Measurements from ENCODE around the gene FBXL17. TPM values are rescaled to one million over a fixed set of nuclear protein-coding genes. Genes with fewer than 3 reads are reported as not detected.

Gene FBXL17
- polyA plus RNA-seq, 1 of the 3 experiments (the other 2 are of a cell fraction), result 4.4 TPM

DNA sequence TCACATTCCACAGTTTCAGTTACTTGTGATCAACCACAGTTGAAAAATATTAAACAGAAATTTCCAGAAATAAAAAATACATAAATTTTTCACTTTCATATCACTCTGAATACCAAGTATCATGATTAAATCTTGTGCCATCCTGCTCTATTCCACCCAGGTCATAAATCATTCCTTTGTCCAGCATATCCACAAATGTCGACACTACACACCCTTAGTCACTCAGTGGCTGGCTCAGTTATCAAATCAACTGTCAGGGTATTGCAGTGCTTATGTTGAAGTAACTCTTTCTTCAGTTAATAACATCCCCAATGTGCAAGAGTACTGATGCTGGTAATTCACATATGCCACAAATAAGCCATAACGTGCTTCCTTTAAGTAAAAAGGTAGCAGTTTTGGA, 115.7 kb downstream of the FBXL17 start:
- no peaks in the 10 kb centered on the region for H3K27me3 ChIP-seq (ENCODE audit: insufficient read depth)
- no peak overlapping the region for H3K27ac ChIP-seq (ENCODE audit: low read depth in 2 of 2, low read length in 1 of 2)
- no peak overlapping the region for H3K4me3 ChIP-seq (ENCODE audit: low read depth in 2 of 2, low read length in 1 of 2)
- WGBS (ENCODE audit: low lambda C conversion rate), result 89% methylated on average over 2 of the region's 2 CpGs
- H3K4me1 ChIP-seq (ENCODE audit: control insufficient read depth in 1 of 2, insufficient read depth in 2 of 2, low read depth in 1 of 2, low read length in 1 of 2), result peaks cover 0 to 4% of the 10 kb centered on the region in 2 experiments; a peak in 1 of 4 replicates
- H3K9me3 ChIP-seq, result no peaks in the 10 kb centered on the region
- POLR2A ChIA-PET, result no interaction called here
- TF ChIP-seq, protein P1, sequence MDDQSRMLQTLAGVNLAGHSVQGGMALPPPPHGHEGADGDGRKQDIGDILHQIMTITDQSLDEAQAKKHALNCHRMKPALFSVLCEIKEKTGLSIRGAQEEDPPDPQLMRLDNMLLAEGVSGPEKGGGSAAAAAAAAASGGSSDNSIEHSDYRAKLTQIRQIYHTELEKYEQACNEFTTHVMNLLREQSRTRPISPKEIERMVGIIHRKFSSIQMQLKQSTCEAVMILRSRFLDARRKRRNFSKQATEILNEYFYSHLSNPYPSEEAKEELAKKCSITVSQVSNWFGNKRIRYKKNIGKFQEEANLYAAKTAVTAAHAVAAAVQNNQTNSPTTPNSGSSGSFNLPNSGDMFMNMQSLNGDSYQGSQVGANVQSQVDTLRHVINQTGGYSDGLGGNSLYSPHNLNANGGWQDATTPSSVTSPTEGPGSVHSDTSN (IDR thresholded peaks at IDR 0.05), result peak; percentile 68
- TF ChIP-seq POLR2AphosphoS5 (IDR thresholded peaks at IDR 0.05; ENCODE audit: low read depth, low read length) (no peak), TCF12 (IDR thresholded peaks at IDR 0.05) (no peak), TEAD4 (IDR thresholded peaks at IDR 0.05; ENCODE audit: borderline replicate concordance, insufficient read depth) (no peak), JUND (IDR thresholded peaks at IDR 0.05) (no peak), FOXJ3 (CRISPR knock-in tag; IDR thresholded peaks at IDR 0.05) (no peak)
- no peaks in the 10 kb centered on the region for H3K9me2 ChIP-seq
- H3K36me3 ChIP-seq (replicated peaks in 1 of 2; ENCODE audit: control insufficient read depth in 1 of 2, insufficient read depth in 2 of 2, low read length in 1 of 2), result peaks cover 0 to 5% of the 10 kb centered on the region in 2 experiments
- H3K79me2 ChIP-seq (ENCODE audit: insufficient read depth), result peaks cover 5% of the 10 kb centered on the region; the same call in 1 of the 2 replicates
- peaks cover 4% of the 10 kb centered on the region for H3F3A ChIP-seq (replicated peaks; ENCODE audit: insufficient read depth)
- no peak overlapping the region for H2AFZ ChIP-seq (ENCODE audit: low read depth)
- no peaks in the 10 kb centered on the region for H4K20me1 ChIP-seq (ENCODE audit: insufficient read depth)
- no peak for DNase-seq
- CTCF ChIA-PET, result no interaction called here
- H3K9ac ChIP-seq, result no peak overlapping the region
- no peak overlapping the region for H3K4me2 ChIP-seq

DNA sequence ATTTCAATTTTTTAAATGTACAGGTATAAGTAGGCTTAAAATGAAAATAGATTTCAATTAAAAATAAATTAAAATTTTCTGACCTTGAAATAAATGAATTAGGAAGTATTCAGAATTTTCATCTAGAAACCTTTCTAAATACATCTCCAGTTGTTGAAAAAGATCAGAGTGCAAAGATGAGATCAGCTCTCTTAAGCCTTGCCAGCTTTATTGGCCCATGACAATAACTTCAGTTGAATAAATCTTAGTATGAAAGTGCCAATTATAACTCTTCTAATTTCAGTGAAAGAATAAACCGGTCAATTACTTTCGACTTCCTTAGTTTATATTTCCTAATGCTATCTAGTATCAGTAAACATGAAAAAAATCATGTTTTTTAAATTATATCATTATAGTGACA, 117.4 kb downstream of the FBXL17 start:
- H3K4me1 ChIP-seq (ENCODE audit: control insufficient read depth in 1 of 2, insufficient read depth in 2 of 2, low read depth in 1 of 2, low read length in 1 of 2), result peaks cover 2 to 4% of the 10 kb centered on the region in 2 experiments; a peak in 2 of 4 replicates
- H3K79me2 ChIP-seq (ENCODE audit: insufficient read depth), result peaks cover under 1% of the 10 kb centered on the region; the same call in 1 of the 2 replicates
- no peaks in the 10 kb centered on the region for H4K20me1 ChIP-seq (ENCODE audit: insufficient read depth)
- no peaks in the 10 kb centered on the region for H3K9me3 ChIP-seq
- no peak overlapping the region for H3K27ac ChIP-seq (ENCODE audit: low read depth in 2 of 2, low read length in 1 of 2)
- CTCF ChIA-PET, result interaction anchor here (0.8 kb wide), 1 partner anchor 81 kb away, joined by 3 read pairs; no protein-coding TSS in a partner anchor
- no peak overlapping the region for H2AFZ ChIP-seq (ENCODE audit: low read depth)
- no peak for DNase-seq
- no peaks in the 10 kb centered on the region for H3K9me2 ChIP-seq
- TF ChIP-seq TCF12 (IDR thresholded peaks at IDR 0.05), result no peak
- TF ChIP-seq RAD21 (IDR thresholded peaks at IDR 0.05; ENCODE audit: low read length), result no peak
- no peak for TF ChIP-seq NRF1 (IDR thresholded peaks at IDR 0.05; ENCODE audit: low read depth, low read length)
- no peak for TF ChIP-seq FOXJ3 (CRISPR knock-in tag; IDR thresholded peaks at IDR 0.05)
- TF ChIP-seq, protein P2, sequence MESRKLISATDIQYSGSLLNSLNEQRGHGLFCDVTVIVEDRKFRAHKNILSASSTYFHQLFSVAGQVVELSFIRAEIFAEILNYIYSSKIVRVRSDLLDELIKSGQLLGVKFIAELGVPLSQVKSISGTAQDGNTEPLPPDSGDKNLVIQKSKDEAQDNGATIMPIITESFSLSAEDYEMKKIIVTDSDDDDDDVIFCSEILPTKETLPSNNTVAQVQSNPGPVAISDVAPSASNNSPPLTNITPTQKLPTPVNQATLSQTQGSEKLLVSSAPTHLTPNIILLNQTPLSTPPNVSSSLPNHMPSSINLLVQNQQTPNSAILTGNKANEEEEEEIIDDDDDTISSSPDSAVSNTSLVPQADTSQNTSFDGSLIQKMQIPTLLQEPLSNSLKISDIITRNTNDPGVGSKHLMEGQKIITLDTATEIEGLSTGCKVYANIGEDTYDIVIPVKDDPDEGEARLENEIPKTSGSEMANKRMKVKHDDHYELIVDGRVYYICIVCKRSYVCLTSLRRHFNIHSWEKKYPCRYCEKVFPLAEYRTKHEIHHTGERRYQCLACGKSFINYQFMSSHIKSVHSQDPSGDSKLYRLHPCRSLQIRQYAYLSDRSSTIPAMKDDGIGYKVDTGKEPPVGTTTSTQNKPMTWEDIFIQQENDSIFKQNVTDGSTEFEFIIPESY (IDR thresholded peaks at IDR 0.05; ENCODE audit: borderline replicate concordance, low read depth), result no peak
- TF ChIP-seq MEF2A (IDR thresholded peaks at IDR 0.05; ENCODE audit: borderline replicate concordance, low read depth), result no peak
- TF ChIP-seq JUND (IDR thresholded peaks at IDR 0.05), result no peak
- TF ChIP-seq GATA2 (CRISPR knock-in tag; IDR thresholded peaks at IDR 0.05), result no peak
- no peak for TF ChIP-seq GABPA (IDR thresholded peaks at IDR 0.05; ENCODE audit: low read depth)
- TF ChIP-seq, protein P3, sequence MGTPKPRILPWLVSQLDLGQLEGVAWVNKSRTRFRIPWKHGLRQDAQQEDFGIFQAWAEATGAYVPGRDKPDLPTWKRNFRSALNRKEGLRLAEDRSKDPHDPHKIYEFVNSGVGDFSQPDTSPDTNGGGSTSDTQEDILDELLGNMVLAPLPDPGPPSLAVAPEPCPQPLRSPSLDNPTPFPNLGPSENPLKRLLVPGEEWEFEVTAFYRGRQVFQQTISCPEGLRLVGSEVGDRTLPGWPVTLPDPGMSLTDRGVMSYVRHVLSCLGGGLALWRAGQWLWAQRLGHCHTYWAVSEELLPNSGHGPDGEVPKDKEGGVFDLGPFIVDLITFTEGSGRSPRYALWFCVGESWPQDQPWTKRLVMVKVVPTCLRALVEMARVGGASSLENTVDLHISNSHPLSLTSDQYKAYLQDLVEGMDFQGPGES (IDR thresholded peaks at IDR 0.05; ENCODE audit: low read depth, low read length), result no peak
- TF ChIP-seq ELF1 (IDR thresholded peaks at IDR 0.05), result no peak
- TF ChIP-seq, protein P4, sequence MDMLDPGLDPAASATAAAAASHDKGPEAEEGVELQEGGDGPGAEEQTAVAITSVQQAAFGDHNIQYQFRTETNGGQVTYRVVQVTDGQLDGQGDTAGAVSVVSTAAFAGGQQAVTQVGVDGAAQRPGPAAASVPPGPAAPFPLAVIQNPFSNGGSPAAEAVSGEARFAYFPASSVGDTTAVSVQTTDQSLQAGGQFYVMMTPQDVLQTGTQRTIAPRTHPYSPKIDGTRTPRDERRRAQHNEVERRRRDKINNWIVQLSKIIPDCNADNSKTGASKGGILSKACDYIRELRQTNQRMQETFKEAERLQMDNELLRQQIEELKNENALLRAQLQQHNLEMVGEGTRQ (IDR thresholded peaks at IDR 0.05; ENCODE audit: borderline replicate concordance, low read depth, low read length), result no peak
- POLR2A ChIA-PET, result no interaction called here
- WGBS (ENCODE audit: low lambda C conversion rate), result 94% methylated on average over 2 of the region's 2 CpGs
- peaks cover 0 to 4% of the 10 kb centered on the region in 2 experiments for H3K36me3 ChIP-seq (replicated peaks in 1 of 2; ENCODE audit: control insufficient read depth in 1 of 2, insufficient read depth in 2 of 2, low read length in 1 of 2)
- no peak overlapping the region for H3K4me2 ChIP-seq
- no peak overlapping the region for H3K4me3 ChIP-seq (ENCODE audit: low read depth in 2 of 2, low read length in 1 of 2)
- H3K9ac ChIP-seq, result no peak overlapping the region
- no peaks in the 10 kb centered on the region for H3K27me3 ChIP-seq (ENCODE audit: insufficient read depth)
- peaks cover 4% of the 10 kb centered on the region for H3F3A ChIP-seq (replicated peaks; ENCODE audit: insufficient read depth)

Data from SK-N-SH (cell line).